ENCODE results near the gene ZNF486. TPM values are rescaled to one million over a fixed set of nuclear protein-coding genes. Genes with fewer than 3 reads are reported as not detected.

The ZNF486 gene
- total and polyA plus RNA-seq, 2 experiments from 2014 or later = 25.4 to 37.6 TPM

DNA sequence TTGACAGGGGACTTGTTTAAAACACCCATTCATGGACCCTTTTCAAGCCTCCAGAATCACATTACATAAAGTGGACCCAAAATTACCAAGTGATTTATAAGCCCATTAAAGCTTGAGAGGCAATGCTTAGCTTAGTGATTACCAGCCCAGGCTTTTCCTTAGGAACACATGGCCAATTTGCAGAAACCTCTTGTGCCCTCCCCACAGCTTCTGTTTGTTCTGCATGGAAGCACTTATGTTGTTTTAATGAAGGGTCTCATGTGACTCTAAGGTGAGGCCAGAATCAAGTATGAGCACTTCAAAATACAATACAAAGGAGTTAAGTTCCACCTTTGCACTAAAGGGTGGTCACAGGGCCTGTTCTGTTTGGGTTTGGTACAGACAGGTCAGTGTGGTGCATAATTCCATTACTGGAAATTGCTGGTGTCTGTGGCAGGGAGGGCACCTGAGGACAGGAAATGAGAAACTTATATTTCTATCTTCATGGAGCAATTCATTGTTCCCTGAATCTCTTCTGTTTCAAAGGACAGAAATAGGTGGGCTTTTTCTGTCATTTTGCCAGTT is 15.3 kb downstream of the ZNF486 start:
- H3K4me3 ChIP-seq = no peak overlapping the region
- no peaks in the 10 kb centered on the region for H3K27me3 Mint-ChIP-seq (ENCODE audit: insufficient read depth, low read depth, poor library complexity)
- TF ChIP-seq ZNF462 (CRISPR knock-in tag; IDR thresholded peaks at IDR 0.05) = no peak
- no peak for TF ChIP-seq ZNF331 (CRISPR knock-in tag; IDR thresholded peaks at IDR 0.05; ENCODE audit: low read depth)
- TF ChIP-seq NANOG (IDR thresholded peaks at IDR 0.05; ENCODE audit: borderline replicate concordance) = no peak
- TF ChIP-seq EZH2phosphoT487 (IDR thresholded peaks at IDR 0.05; ENCODE audit: unreplicated experiment) = no peak
- TF ChIP-seq EZH2 (IDR thresholded peaks at IDR 0.05; ENCODE audit: low read depth, unreplicated experiment) = no peak
- TF ChIP-seq, protein P1, sequence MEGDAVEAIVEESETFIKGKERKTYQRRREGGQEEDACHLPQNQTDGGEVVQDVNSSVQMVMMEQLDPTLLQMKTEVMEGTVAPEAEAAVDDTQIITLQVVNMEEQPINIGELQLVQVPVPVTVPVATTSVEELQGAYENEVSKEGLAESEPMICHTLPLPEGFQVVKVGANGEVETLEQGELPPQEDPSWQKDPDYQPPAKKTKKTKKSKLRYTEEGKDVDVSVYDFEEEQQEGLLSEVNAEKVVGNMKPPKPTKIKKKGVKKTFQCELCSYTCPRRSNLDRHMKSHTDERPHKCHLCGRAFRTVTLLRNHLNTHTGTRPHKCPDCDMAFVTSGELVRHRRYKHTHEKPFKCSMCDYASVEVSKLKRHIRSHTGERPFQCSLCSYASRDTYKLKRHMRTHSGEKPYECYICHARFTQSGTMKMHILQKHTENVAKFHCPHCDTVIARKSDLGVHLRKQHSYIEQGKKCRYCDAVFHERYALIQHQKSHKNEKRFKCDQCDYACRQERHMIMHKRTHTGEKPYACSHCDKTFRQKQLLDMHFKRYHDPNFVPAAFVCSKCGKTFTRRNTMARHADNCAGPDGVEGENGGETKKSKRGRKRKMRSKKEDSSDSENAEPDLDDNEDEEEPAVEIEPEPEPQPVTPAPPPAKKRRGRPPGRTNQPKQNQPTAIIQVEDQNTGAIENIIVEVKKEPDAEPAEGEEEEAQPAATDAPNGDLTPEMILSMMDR (conservative IDR thresholded peaks at IDR 0.05; ENCODE audit: low read depth in 2 of 2) = no peak
- TF ChIP-seq ZNF114 (CRISPR knock-in tag; IDR thresholded peaks at IDR 0.05) = no peak
- no peak for TF ChIP-seq JUNB (IDR thresholded peaks at IDR 0.05; ENCODE audit: unreplicated experiment)
- TF ChIP-seq, protein P2, sequence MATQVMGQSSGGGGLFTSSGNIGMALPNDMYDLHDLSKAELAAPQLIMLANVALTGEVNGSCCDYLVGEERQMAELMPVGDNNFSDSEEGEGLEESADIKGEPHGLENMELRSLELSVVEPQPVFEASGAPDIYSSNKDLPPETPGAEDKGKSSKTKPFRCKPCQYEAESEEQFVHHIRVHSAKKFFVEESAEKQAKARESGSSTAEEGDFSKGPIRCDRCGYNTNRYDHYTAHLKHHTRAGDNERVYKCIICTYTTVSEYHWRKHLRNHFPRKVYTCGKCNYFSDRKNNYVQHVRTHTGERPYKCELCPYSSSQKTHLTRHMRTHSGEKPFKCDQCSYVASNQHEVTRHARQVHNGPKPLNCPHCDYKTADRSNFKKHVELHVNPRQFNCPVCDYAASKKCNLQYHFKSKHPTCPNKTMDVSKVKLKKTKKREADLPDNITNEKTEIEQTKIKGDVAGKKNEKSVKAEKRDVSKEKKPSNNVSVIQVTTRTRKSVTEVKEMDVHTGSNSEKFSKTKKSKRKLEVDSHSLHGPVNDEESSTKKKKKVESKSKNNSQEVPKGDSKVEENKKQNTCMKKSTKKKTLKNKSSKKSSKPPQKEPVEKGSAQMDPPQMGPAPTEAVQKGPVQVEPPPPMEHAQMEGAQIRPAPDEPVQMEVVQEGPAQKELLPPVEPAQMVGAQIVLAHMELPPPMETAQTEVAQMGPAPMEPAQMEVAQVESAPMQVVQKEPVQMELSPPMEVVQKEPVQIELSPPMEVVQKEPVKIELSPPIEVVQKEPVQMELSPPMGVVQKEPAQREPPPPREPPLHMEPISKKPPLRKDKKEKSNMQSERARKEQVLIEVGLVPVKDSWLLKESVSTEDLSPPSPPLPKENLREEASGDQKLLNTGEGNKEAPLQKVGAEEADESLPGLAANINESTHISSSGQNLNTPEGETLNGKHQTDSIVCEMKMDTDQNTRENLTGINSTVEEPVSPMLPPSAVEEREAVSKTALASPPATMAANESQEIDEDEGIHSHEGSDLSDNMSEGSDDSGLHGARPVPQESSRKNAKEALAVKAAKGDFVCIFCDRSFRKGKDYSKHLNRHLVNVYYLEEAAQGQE (IDR thresholded peaks at IDR 0.05; ENCODE audit: unreplicated experiment) = no peak
- no peak for TF ChIP-seq POLR2AphosphoS5 (IDR thresholded peaks at IDR 0.05; ENCODE audit: low read depth)
- no peak for TF ChIP-seq ETS1 (IDR thresholded peaks at IDR 0.05)
- TF ChIP-seq CREB1 (CRISPR knock-in tag; IDR thresholded peaks at IDR 0.05; ENCODE audit: low read depth) = no peak
- no peak for TF ChIP-seq STAT1 (IDR thresholded peaks at IDR 0.05; ENCODE audit: unreplicated experiment)
- peaks cover 6% of the 10 kb centered on the region; the same call in 2 of the 3 replicates for H3K4me1 Mint-ChIP-seq
- peak overlapping the region; percentile 7; the same call in 1 of the 2 replicates for H3K27ac ChIP-seq (ENCODE audit: low read depth)
- H3K79me2 ChIP-seq (replicated peaks; ENCODE audit: insufficient read depth) = peaks cover 76% of the 10 kb centered on the region
- H3K27me3 ChIP-seq (ENCODE audit: insufficient read depth) = no peaks in the 10 kb centered on the region
- DNase-seq (ENCODE audit: low spot score) (no peak), ATAC-seq (no peak)
- peaks cover 17% of the 10 kb centered on the region; the same call in 1 of the 2 replicates for H3F3A ChIP-seq (replicated peaks; ENCODE audit: low read depth)
- peaks cover 7% of the 10 kb centered on the region; the same call in 1 of the 3 replicates for H3K9me3 Mint-ChIP-seq
- no peak overlapping the region for H3K27ac Mint-ChIP-seq
- peaks cover 41% of the 10 kb centered on the region for H4K20me1 ChIP-seq (replicated peaks; ENCODE audit: insufficient read depth)
- peaks cover 13% of the 10 kb centered on the region; the same call in 1 of the 2 replicates for H3K4me1 ChIP-seq (ENCODE audit: insufficient read depth)
- H3K4me3 Mint-ChIP-seq = no peak overlapping the region
- no peak overlapping the region for H2AFZ ChIP-seq
- H3K36me3 ChIP-seq (ENCODE audit: insufficient read depth) = peaks cover 18% of the 10 kb centered on the region; the same call in 1 of the 2 replicates
- peaks cover 50% of the 10 kb centered on the region for H3K36me3 Mint-ChIP-seq (ENCODE audit: low read depth)
- no peaks in the 10 kb centered on the region for H3K9me2 ChIP-seq (ENCODE audit: insufficient read depth)
- no peak overlapping the region for H3K4me2 ChIP-seq

All from GM23338 (cell line).